ENCODE measurements around the gene FANK1.
"Not testable (repeated sequence)": the region's sequence is repeated elsewhere in the genome, so short reads cannot be mapped to it uniquely, and the experiment has no call there.

The FANK1 gene

GRCh38 chr10:126015413-126015812, 119.0 kb downstream of the FANK1 start:
- intact Hi-C loops (cut with DNase I), result no loop called here
- DNase-seq, result no peak

- intact Hi-C loops (cut with DNase I), result no loop called here
- no peak for DNase-seq
Observed at GRCh38 chr10:126016156-126016805, 119.9 kb downstream of the FANK1 start.

- intact Hi-C loops (cut with DNase I), result no loop called here
- no peak for DNase-seq
Observed at GRCh38 chr10:126016882-126017281, 120.5 kb downstream of the FANK1 start.

GRCh38 chr10:126017961-126018560, 121.7 kb downstream of the FANK1 start:
- intact Hi-C loops (cut with DNase I), result no loop called here
- no peak for DNase-seq

DNA sequence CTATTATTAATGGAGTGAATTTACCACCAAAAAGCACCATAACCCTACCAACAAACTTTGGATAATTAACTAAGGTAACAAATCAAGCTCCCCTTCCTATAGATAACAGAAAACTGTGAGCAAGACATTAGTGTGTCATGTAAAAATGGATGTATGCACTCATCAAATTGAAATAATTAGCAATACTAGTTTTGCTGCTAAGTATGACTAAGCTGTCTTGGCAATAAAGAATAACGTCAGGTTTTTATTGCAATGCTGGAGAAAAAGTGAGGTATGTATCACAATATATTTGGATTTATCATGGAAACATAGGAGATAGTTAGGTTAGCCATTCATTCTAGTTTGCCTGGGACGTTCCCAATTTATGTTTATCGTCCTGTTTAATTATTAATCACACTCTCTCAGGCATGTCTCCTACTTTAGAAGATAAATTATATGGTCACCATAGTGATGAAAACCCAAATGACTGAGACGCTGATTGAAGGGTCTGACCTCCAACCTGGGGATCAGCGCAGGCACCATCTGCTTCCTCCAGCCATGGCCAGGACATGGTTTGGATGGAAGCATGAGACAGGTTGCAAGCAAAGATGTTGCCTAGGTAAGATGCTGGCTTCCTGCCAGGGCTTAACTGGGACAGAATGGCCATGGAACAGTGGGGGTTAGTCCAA, 125.6 kb downstream of the FANK1 start:
- intact Hi-C loops (cut with DNase I), result no loop called here
- DNase-seq, result no peak

GRCh38 chr10:126022841-126023240, 126.5 kb downstream of the FANK1 start:
- intact Hi-C loops (cut with DNase I), result no loop called here
- no peak for DNase-seq

GRCh38 chr10:126027692-126028091, 131.3 kb downstream of the FANK1 start:
- intact Hi-C loops (cut with DNase I), result no loop called here

GRCh38 chr10:126029999-126030398, 133.6 kb downstream of the FANK1 start:
- no peak for DNase-seq
- intact Hi-C loops (cut with DNase I), result no loop called here

More at GRCh38 chr10:126027692-126028091, 131.3 kb downstream of the FANK1 start:
- DNase-seq, result no peak

DNA sequence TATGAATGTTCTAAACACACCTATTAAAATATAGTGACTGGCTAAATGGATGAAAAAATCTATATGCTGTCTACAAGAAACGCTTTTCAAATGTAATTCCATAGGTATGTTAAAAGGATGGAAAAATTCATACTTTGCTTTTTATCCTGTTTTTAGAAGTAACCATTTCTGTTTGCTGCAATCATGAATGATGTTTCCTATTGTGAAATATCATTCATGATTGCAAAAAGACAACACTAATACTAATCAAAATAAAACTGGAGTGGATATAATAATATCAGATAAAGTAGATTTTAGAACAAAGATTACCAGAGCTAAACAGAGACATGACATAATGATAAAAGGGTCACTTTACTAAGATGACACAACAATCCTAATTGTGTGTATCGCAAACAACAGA, 138.2 kb downstream of the FANK1 start:
- no peak for DNase-seq
- intact Hi-C loops (cut with DNase I), result no loop called here

DNA sequence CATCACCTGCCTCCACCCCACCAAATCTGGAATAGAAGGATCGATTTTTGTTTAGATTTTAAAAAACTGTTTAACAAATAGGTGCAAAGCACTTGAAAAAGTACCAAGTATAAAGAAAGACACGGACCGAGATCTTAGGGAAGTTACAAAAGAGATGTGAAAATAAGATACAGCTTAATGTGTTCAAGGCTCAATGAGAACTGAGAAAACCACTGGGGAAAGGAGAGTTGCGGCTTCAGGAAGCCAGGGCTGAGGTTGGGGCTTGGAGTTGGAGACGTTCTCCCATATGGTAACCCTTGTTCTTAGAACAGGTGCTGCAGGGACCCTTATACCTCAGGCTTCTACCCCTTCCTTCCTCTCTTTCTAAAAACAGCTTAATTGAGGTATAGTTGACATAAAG, 140.2 kb downstream of the FANK1 start:
- intact Hi-C loops (cut with DNase I), result no loop called here

GRCh38 chr10:126037946-126038345, 141.6 kb downstream of the FANK1 start:
- intact Hi-C loops (cut with DNase I), result no loop called here

More for the DNA sequence above, 140.2 kb downstream of the FANK1 start:
- DNase-seq, result no peak

DNA sequence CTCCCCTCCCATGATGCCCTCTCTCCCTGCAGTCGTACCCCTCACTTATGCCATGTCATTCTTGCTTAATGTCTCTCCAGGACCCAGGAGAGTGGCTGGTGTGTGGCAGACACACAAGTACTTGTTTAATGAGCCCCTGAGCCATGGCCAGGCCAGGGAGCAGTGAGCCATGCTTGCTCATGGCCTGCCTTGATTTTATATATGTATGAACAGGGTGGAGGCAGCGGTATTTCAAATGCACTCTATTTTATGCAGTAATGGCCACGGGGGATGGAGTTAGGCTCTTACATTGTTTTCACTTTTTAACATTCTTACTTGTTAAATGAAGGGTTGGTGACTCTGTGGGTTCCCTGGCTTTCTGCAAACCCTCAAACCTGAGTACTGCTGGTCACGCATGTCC, 144.8 kb downstream of the FANK1 start:
- no peak for DNase-seq
- intact Hi-C loops (cut with DNase I), result no loop called here

More at GRCh38 chr10:126037946-126038345, 141.6 kb downstream of the FANK1 start:
- no peak for DNase-seq

DNA sequence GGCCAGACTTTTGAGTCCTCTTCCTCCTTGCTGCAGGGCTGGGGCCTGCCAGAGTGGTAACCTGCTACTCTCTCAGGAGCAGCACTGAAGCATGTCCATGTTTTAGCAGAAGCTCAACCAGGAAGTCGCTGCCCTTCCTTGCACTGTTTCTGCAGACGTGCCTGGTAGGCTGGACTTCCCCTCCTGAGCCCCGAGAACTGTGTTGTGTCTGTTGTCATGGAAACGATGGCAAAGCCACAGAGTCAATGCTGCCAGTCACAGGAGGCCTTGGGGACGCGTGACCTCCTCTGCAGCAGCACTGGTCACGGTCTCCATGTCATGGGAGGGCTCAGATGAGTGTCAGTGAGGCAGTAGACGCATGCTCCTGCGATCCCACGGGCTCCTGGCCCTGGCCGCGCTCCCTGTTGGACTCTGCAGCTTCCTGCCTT, 145.5 kb downstream of the FANK1 start:
- peak in 7 of 10 donors; percentile 26 to 86 (median 38) for DNase-seq
- intact Hi-C loops (cut with DNase I), result no loop called here

DNA sequence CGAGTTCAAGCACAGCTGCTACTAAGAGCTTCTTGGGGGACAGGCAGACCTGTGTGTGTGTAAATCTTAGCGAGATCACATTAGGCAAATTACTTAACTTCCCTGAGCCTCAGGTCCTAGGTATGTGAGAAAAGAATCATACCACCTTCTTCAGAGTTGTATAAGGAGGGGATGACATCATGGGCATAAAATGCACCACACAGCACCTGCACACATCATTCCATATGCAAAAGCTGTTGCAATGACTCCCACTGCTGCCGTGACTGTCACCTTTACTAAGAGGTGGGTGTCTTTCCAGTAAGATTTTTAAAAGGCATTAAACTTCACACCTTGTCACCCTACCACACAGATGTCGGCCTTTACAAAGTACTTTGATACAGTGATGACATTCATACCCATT, 146.0 kb downstream of the FANK1 start:
- no peak for DNase-seq
- intact Hi-C loops (cut with DNase I), result no loop called here

- DNase-seq, result no peak
- intact Hi-C loops (cut with DNase I), result no loop called here
Observed at GRCh38 chr10:126042906-126043305, 146.5 kb downstream of the FANK1 start.

DNA sequence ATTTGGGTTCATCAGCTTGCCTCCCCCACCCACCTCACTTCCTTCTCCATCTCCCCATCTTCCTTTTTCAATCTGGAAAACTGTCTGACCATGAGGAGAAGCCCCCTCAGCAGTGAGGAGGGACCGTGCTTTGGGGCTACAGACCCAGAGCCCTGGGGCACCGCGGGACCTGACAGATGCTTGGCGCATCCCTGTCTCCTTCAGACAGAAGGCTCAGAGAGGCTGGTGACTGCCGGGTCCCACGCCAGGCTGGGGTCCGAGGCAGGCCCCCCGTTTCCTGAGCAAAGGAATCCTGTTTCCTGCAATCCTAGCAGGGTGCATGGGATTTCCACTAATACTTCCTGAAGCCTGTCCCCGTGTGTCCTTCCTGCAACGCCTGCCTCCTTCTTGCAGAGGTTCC, 147.0 kb downstream of the FANK1 start:
- DNase-seq, result no peak
- intact Hi-C loops (cut with DNase I), result no loop called here

DNA sequence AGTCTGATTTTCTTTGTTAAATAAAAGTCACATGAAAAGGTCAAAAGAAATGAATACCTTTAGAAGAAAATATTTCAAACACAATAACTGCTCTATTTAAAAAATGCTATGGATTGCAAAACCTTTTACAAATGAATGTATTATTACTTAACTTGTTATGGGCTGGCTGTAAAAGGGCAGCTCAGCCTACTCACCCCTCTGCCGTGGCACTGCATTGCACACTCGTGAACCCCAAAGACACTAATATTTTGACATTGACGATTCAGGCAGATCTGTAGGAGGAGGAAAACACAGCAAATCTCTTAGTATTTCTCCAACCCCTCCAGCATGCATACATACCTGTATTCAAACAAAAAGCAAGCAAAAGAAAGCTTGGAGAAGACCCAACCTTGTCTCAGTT, 149.5 kb downstream of the FANK1 start:
- intact Hi-C loops (cut with DNase I), result no loop called here
- DNase-seq, result no peak

DNA sequence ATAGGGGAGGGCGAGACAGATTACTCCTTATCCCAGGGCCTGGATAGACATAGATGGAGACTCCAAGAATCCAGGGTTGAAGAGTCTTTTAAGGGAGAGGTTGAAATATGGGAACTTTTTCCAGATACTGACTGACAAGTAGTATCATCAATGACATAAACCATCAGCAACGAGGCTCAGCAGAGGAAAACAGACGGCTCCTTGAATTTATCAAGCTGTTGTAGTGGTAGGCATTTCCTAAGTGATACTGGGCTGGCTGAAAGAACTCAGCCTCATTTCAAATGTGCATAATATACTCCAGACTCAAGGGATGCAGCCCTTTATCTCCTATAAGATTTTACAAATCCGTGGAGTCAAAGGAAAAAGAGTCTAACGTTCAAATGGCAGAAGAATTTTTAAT, 150.5 kb downstream of the FANK1 start:
- DNase-seq, result no peak
- intact Hi-C loops (cut with DNase I), result no loop called here

DNA sequence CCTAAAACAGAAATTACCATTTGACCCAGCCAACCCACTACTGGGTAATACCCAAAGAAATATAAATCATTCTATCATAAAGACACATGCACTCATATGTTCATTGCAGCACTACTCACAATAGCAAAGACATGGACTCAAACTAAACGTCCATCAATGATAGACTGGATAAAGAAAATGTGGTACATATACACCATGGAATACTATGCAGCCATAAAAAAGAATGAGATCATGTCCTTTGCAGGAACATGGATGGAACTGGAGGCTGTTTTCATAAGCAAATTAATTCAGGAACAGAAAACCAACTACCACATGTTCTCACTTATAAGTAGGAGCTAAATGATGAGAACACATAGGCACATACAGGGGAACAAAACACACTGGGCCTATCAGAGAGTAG, 151.4 kb downstream of the FANK1 start:
- DNase-seq; intact Hi-C loops (cut with DNase I): not testable (repeated sequence)

DNA sequence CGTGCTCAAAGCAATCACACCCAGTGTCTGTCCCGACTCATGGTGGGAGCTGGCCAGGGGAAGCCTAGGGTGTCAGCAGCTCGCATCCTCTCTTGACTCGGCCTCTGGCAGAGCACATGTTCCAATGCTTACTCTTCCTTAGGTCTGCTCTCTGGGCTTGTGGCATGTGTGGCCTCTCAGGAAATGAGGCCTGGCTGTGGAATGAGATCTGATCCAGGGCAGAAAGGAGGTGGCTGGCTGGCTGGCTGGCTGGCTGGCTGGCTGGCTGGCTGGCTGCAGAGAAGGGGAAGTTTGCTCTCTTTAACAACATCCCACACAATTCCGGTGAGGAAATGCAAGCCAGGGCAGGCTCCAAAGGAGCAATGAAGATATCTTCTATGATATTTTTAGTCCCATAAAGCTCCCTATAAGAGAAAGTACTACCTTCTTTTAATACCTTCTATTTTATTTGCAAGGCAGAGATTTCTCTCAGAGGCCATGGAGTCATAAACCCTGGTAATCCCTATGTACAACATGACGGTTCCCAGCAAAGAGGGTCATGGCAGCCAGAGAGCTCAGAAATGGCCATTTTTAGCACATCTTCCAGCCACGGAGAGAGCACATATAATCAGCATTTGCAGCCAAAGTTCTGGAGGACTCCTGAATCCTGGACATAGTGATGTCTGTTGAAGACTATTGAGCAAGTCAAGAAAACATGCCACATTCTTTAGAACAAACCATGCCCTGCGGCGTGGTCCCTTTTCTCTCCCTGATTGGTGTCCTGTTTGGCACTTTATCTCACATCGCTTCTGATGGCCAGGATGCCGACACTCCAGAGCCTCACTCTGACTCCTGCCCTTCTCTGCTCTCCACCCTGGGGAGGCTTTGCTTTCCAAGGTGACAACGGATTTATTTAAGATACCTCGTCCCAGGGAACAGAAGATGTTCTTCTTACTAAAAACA, 153.7 kb downstream of the FANK1 start:
- intact Hi-C loops (cut with DNase I), result no loop called here
- peak in 1 of 10 donors; percentile 26 for DNase-seq

- no peak for DNase-seq
- intact Hi-C loops (cut with DNase I), result no loop called here
Observed at GRCh38 chr10:126052171-126052570, 155.8 kb downstream of the FANK1 start.
